Activated CD4-positive, CD25-positive, alpha-beta regulatory T cell treated with anti-CD3 and anti-CD28 coated beads, Interleukin-2, amount 50 U/mL, for 72 hours (primary cell): ENCODE results near the gene TOPBP1.
"Not testable (repeated sequence)": the region's sequence is repeated elsewhere in the genome, so short reads cannot be mapped to it uniquely, and the experiment has no call there.

Experiments used
- DNase-seq: peaks from one replicate; pipeline ENCODE4 v3.0.0; 2021

Gene TOPBP1

DNA sequence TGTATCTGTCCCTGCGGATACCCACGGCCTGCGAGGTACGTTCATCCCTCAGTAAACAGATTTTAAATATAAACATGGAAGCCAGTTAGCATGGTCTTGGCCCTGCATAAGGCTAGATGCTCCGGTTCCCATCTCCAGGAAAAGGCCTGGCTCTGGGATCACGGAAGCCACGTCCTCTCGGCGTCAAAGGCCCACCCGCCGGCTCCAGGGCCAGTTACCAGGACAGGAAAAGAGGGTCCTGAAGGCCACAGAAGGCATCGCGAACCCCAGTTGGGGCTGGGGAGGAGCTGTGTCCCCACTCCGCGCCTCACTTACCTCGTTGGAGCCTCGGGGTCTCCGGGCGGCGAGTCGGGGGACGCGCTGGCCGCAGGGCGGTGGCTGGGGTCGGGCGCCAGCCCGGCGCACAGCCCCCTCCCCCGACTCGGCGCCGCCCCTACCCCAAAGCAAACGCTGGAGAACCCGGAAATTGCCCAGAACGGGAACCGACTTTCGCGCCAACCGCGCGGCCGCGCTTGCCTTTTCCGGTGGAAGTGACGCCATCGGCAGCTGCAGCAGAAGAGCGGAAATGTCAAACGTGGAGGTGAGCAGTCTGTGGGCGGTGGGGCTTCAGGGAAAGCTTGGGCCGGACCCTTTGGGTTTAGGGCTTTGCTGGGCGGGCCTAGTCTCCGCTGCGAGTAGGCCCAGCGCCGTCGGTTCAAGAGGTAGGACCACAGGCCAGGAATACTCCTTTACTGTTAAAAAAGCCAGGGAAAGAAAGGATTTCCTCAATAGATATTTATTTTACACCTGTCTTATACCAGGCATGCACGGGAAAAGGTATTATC lies at the start of gene TOPBP1:
Gene TOPBP1, minus strand, starts transcription at position 488 of the 824 bp plus-strand sequence. CDS start 814 bp downstream, outside the sequence.
- DNase-seq = peak; percentile 85

DNA sequence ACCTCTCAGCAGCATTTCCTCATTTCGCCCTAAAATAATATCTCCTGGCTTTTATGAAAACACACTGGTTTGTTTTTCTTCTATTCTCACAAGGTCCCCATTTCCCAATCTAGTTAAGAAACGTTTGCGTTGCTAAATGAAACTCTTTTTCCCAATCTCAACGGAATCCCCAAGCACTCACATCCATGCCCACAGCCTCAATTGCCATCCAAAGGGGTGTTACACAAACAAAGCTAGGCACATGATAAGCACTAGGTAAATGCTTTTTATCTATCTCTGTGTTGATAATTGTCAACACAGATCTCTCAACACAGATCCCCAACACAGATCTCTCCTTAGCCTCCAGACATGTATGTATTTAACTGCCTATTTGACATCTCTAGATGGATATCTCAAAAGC lies 49.3 kb upstream of the TOPBP1 start:
- DNase-seq = no peak

DNA sequence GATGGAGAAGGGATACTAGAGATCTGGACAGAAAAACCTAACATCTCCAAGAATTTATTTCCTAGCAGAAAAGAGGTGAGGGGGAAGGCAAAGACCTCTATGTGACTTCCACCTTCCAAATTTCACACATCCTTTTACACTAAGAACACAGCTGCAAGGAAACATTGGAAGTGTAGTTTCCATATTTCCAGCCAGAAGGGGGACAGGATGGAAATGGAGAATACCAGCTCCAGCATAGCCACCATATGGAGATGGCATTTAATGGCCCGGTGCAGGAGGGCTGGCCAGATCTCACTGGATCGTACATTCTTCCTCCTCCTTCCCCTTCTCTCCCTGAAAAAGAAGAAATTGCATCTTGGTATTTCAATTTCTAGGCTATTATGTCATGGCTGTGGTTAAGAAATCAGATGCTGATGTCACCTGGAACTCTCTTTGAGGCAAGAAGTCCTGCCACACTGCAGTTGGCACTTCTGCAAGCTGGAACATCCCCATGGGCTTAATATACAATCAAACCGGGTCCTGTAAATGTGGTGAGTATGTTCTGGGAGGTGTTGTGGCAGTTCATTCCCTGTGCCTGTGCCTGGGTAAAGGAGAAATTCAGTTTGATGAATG lies 47.5 kb upstream of the TOPBP1 start:
- no peak for DNase-seq

DNA sequence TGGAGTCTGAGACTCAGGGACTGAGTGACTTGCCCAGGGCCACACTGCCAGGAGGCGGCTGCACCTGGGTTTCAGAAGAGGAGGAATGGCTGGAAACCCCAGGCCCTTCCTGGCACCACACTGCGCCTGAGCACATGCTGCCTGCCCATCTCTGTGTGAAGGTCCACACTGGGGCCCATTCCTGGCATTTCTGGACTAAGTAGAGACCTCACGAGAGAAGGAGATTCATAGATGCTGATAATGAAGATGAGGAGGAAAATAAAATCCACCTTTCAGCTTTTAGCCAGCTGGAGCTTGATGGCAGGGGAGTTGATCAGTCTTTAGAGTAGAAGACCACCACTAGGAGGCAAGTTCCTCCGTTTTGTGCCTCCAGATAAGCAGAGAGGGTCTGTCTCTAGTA lies 44.3 kb upstream of the TOPBP1 start:
- DNase-seq = no peak

DNA sequence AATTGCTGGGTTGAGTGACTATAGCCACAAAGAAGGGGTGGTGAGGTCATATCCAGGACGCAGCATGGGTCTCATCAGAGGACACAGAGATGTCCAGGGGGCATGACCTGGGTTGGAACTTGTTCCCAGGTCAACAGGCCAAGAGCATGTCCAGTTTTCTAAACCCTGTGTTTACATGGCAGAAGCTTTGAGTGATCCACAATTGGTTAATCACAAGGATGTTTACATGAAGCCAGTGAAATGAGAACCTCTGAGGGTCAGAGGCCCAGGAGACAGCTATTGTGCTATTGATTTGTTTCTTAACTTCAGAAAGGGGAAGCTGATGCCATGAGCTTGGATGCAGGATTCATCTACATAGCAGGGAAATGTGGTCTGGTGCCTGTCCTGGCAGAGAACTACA lies 42.2 kb upstream of the TOPBP1 start:
- DNase-seq = no peak

DNA sequence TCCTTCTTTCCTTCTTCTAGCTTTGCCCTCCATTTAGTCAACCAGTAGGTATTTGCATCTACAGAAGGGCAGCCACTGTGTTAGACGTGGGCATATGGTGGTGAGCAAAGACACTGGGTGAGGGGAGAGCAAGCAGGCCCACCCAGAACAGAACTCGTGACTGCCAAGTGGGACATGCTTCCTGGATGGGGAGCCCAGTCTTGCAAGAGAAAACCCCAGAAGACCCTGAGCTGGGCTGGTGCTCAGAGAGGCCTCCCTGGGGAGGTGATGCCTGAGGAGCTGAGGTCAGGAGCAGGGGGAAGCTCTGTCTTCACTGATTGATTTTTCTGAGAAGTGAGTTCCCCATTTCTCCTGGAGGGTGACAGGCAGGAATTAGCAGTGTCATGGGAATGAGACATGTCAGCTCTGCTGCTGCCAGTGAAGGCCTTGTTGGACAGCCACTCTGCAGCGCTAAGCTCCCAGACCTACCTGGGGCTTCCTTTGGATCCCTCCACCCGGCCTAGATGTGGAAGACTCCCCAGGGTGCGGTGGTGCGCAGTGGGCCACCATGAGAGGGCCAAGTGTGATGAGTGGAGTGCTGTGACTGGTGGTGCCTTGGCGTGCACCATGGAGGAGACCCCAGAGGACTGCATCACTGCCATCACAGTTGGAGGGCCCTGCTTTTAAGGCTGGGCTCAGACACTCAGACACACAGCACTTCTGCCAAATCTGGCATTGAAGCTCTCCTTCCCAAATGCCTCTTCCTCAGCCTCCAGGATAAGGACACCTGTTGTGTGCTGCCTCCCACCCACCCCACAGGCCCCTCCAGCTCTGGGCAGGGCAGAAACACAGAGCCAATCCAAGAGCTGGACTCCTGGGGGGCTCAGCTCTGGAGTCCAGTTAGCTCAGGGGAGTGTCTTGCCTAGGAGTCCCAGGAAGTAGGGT lies 40.0 kb upstream of the TOPBP1 start:
- no peak for DNase-seq

DNA sequence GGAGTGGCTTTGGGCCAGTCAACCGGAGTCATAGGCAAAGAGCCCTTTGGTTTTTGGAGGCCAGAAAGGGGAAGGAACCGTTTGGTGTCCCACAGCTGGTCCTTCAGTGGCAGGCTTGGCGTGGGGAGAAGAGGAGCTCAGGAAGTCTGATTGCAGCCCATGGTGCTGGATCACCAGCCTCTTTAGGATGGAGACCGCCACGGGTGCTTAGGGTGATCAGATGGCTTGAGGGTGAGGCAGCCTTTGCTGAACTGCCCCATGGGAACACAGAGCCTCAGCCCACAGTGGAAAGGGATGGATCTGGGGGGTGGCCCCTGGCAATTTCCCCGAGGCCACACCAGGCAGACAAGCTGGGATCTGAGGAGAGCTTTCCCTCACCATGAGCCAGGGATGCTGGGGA lies 38.6 kb upstream of the TOPBP1 start:
- no peak for DNase-seq

DNA sequence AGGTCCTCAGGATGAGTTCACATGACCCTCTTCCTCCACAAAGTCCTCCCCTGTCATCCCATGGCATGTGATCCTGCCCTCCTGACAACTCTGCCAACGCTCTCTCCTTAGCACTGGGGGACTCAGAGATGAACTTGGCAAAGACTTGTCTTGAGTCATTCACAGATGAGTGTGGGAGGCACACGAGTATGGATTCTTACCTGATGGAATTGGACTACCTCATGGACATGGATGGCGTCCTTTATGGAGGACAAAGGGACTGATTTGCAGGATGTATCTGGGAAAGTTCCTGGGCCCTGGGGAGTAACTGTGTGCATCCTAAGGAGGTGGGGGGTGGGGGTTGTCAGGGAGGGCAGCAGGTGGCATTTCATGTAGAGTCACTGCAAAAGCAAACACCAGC lies 38.2 kb upstream of the TOPBP1 start:
- DNase-seq = no peak

DNA sequence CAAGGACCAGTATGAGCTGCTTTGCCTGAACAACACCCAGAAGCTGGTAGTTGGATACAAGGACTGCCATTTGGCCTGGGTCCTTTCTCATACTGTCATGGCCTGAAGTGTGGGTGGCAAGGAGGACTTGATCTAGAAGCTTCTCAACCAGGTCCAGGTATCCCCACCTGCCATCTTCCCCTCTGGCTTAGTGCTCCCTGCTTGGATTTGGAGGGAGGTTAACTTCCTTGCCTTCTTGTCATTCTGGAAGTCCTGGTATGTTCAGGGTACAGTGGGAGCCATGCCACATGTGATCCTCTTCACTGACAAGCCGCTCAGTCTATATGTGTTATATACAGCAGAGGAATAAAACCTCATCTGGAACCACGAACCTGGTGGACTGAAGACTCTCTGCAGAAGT lies 37.7 kb upstream of the TOPBP1 start:
- no peak for DNase-seq

DNA sequence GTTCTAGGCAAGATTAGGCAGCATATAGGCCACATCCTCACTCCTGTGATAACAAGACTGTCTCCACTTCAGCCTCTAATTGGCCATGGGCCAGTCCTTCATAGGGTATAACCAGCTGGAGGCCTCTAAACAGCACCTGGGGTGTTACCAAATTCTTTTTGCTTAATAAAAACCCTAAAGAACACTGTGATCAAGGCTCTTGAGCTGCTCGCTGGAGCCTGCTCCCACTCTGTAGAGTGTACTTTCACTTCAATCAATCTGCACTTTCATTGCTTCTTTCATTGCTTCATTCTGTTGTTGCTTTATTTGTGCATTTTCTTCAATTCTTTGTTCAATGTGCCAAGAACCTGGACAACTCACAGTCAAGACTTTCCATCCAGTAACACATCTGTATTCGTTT lies 36.2 kb upstream of the TOPBP1 start:
- DNase-seq = no peak

DNA sequence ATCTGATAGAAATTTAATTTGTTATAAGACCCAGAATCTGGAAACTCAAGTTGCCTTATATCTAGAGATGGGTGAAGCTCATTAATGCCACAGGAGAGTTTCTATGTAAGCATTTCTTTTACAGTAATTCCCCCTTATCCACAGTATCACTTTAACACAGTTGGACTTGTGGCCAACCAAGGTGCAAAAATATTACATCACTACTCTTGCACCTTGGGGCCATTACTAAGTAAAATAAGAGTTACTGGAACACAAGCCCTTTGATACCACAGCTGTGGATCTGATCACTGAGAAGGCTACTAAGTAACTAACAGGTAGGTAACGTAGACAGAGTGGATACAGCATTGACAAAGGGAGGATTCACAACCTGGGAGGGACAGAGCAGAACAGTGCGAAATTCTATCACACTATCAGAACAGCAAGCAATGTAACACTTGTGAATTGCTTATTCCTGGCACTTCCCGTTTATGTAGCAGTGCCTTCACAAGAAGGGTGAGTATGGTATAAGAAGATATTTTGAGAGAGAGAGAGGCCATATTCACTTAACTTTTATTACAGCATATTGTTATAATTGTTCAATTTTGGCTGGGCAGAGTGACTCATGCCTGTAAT lies 33.9 kb upstream of the TOPBP1 start:
- DNase-seq = no peak

DNA sequence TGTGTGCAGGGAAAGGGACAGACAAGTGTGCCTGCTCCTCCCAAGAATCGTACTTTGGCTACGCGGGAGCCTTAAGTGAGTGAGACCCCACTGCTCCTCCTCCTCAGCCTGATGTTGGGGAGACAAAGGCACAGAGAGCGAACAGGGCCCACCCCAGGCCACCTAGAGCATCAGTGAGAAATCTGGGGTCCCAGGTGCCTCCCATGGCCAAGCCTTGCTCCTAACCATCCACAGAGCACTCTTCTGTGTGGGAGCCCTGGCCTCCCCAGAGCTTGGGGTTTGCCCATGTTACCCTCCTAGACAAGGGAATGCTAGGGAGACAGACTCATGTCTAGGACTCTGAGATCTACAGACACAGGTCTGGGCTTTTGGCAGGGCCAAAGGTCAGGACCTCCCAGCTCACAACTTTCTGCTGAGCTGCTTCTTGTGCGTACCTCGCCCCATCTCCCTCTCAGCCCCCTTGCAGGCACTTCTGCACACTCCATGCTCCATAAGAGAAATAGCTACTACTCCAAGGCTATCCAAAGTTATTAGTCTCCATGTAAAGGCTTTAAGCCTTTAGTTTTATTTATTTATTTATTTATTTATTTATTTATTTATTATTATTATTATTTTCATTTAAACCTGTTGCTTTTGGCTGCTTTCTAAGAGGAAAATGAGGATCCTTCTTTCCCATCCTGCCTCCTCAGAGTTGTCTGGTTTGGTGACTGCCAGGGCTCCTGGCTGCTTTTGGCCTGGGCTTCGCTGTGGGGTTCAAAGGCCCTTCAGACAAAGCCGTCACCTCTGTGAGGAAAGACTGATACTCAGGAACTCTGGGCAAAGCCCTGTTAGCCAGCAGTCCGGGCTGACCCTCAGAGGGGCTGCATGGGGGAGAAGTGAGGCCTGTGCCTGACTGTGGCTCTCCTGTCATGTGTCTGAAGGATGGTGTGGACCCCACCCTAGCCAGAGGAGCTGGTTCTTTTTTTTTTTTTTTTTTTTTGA lies 32.8 kb upstream of the TOPBP1 start:
- no peak for DNase-seq

DNA sequence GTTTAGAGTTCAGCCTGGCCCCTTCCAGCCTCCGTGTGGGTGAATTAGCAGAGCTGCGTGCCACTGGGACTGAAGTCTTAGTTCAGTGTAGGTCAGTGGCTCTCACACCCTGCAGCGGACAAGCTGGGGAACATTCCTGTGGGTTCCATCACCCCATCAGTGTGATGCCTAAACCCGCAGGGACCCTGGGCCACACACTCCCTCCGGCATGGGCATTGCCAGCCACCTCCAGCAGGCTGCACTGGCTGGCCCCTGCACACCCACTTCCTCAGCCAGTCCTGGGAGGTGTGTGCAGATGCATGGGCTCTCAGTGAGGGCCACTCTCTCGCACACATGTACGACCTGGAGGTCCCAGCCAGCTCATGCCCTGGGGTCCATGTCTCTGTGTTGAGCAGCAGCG lies 32.1 kb upstream of the TOPBP1 start:
- DNase-seq = no peak

DNA sequence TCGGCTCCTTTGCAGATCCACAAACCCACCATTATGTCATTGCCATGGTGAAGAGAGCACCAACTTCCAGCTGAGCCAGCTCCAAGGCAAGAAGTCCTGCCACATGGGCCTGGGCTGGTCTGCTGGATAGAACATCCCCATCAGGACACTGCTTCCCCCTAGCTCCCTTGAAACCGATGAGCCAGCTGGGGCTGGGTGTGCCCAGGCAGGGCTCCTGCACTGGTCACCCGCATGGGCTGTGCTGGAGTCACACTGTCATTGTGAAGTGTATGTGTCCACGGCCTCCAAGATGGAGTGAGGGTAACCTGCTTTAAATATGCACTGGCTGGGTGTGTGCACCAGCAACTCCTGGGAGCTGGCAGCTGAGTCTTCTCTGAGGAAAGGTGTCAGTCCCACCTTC lies 31.0 kb upstream of the TOPBP1 start:
- DNase-seq = no peak

DNA sequence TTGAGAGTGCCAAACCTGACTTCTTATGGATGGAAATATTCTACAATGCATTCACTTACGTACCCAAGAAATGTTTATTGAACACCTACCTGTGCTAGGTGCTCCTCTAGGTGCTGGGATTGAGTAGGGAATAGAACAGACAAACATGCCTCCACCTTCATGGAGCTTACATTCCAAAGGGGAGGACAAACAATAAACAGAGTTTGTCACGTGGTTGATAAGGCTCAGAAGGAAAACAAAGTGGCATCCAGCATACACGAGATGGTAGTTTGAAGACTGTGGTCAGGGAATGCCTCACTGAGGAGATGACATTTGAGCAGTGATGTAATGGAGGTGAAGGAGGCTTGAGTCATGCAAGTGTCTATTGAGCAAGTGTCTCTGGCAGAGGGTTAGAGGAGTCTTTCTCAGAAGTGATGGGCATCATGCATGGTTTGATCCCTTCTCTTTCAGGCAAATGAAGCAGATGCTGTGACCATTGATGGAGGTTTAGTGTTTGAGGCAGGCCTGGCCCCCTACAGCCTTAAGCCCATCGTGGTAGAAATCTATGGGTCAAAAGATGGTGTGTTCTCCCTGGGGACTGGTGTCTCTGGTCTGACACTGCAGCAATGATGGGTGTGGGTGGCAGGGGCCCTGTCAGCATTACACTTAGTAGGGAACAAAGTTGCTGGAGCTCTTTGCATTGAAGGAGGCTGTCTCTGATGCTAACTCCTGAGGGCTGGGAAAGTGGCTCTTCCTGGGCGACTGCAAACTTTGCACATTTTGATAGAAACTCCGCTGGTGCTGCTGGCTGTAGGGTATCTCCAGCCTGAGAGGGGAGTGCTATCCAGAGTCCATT lies 29.7 kb upstream of the TOPBP1 start:
- DNase-seq = no peak

DNA sequence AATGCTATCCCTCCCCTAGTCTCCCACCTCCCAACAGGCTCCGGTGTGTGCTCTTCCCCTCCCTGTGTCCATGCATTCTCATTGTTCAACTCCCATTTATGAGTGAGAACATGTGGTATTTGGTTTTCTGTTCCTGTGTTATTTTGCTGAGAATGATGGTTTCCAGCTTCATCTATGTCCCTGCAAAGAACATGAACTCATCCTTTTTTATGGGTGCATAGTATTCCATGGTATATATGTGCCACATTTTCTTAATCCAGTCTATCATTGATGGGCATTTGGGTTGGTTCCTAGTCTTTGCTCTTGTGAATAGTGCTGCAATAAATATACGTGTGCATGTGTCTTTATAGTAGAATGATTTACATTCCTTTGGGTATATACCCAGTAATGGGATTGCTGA lies 16.3 kb upstream of the TOPBP1 start:
- DNase-seq = not testable (repeated sequence)

DNA sequence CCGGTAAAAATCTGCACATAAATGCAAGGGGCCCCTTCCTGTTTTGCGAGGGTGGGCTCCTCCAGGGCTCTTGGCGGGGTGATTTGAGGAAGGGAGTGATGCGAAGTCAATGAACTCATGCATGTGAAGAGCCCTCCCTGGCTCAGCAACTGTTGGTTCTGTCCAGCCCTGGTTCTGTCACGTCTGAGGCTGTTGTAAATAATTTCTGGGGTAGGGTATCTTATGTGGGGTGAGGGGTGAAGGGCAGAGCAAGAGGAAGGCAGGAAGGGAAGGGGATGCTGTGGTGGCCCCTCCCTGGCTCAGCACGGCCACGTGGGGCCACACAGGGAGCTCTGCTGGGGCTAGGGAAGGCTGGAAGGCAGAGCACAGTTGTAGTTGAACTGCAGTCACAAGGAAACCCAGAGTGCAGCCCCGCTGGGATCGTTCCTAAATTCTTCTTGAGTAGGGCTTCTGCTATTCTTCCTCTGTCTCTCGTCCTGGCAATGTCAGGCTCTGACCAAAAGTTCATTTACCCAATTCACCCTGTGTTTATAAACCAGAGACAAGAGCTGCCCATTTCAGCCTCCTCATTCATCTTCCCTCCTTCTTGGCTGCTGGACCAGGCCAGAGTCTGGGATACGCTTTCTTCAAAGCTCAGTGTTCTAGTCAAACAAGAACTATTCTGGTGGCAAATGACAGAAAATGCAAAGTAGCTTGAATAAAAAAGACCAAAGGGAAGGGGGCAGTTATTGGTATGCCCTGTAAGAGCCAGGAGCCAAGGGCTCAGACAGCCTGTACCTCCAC lies 14.8 kb upstream of the TOPBP1 start:
- no peak for DNase-seq

DNA sequence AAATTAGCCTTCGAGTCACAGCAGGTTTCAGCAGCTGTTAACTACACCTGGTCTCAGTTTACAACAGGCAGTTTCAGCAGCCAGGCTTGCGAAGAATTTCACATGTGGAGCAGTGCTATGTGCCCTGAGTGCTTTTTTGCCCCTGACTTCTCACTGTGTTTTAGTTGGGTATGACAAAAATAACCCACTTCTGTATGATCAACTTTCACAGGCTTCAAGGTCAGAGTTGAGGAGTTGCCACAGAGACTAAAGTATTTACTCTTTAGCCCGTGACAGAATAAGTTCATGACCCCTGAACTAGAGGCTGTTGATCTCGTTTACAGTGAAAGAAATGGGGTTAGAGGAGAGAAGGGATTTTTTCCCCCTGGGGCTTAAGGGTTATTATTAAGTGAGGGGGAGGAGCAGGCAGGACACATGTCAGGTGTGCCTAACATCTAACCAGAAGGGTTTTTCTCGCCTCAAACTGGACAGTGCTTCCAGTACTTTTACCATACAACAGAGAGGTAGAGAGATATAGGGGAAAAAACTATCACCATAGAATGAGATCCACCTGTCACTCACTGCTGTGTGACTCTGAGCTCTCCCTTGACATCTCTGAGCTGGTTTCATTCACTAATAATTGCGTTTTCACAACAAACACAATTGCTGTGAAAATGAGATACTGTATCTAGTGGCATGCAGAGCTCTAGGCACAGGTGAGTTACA lies 14.0 kb upstream of the TOPBP1 start:
- no peak for DNase-seq

DNA sequence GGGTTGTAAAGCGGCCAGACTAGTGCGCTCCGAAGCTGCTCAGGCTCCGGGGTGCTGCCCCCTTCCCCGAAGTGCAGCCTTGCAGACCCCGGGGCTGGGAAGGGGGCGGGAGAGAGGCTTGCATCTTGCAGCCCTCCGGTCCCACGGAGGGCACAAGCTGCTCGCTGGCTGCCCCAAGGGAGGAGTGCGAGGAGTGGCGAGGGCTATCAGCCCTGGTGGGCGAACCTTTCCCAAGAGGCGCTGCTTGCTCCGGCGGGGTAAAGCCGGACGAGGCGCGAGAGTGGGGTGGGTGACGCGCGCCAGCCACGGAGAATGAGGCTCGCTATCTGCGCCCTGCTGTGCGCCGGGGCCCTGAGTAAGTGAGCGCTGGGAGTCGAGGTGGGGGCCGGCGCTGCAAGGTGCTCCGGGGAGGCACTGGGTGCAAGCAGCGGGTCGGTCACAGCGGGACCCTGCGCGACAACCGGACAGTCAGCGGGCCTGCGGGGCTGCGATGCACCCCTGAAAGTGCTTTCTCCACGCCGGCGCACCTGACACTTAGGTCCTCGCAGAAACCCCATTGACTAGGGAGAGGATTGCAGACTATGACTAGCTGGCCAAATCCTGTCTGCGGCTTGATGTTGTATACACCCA lies 12.7 kb upstream of the TOPBP1 start:
- DNase-seq = no peak
